Adrenal gland (tissue), 5 donors: ENCODE data around the gene HDAC4.

ENCODE experiments used
- CTCF ChIP-seq, 6 experiments: fragments of 450-650 bp in 4 of 6; fragments of 200-600 bp in 2 of 6; sonication (generic) in 1 of 6; IDR thresholded peaks; 1 replicate in 5 of 6; 2 replicates in 1 of 6; pipeline versions ENCODE4 v1.5.1 to v1.8.0; 2016 to 2021; ENCODE audit warnings: antibody characterized with exemption in 6 of 6, mild to moderate bottlenecking in 2 of 6, moderate library complexity in 1 of 6
- POLR2A ChIP-seq, 2 donors: fragments of 450-650 bp; IDR thresholded peaks; one replicate each; pipeline ENCODE4 v1.6.1; 2017; ENCODE audit warnings: antibody characterized with exemption in 2 of 2, mild to moderate bottlenecking in 2 of 2, moderate library complexity in 1 of 2
- donor health status: DM: no; HTN: no; CAD: no.

GRCh38 chr2:239175181-239175580 is 225.6 kb downstream of the HDAC4 start:
- no peak for TF ChIP-seq CTCF (IDR thresholded peaks at IDR 0.05)
- no peak for TF ChIP-seq POLR2A (IDR thresholded peaks at IDR 0.05)
